Muscle layer of colon (tissue), 2 donors: ENCODE data around the gene DNASE1L1.
A peak's percentile ranks its signal among the peaks of the same experiment; 100 is the strongest.

Experiments
- H3K27ac ChIP-seq: one replicate; pipeline ENCODE4 v1.7.0; 2013; ENCODE audit warnings: low read depth, mild to moderate bottlenecking, low read length, moderate library complexity
- H3K27me3 ChIP-seq, 2 donors: one replicate each; pipeline ENCODE4 v1.7.0; 2013; ENCODE audit warnings: low read length in 2 of 2, mild to moderate bottlenecking in 2 of 2; ENCODE audit not compliant: insufficient read depth in 2 of 2, control insufficient read depth in 1 of 2
- H3K36me3 ChIP-seq: one replicate; pipeline ENCODE4 v1.7.0; 2013; ENCODE audit warnings: mild to moderate bottlenecking, low read length; ENCODE audit not compliant: insufficient read depth
- H3K4me1 ChIP-seq: one replicate; pipeline ENCODE4 v1.7.0; 2013; ENCODE audit warnings: mild to moderate bottlenecking, low read length; ENCODE audit not compliant: insufficient read depth
- H3K4me3 ChIP-seq, 2 donors: one replicate each; pipeline ENCODE4 v1.7.0; 2013; ENCODE audit warnings: low read length in 2 of 2, low read depth in 1 of 2, mild to moderate bottlenecking in 1 of 2, moderate library complexity in 1 of 2
- H3K9ac ChIP-seq: one replicate; pipeline ENCODE4 v1.7.0; 2013; ENCODE audit warnings: low read length
- H3K9me3 ChIP-seq: one replicate; pipeline ENCODE4 v1.7.0; 2013; ENCODE audit warnings: mild to moderate bottlenecking, low read length
- donor health status: abdominal sarcoma.
- donor health status: Adenocarcinoma of cecum.

Gene DNASE1L1

DNA sequence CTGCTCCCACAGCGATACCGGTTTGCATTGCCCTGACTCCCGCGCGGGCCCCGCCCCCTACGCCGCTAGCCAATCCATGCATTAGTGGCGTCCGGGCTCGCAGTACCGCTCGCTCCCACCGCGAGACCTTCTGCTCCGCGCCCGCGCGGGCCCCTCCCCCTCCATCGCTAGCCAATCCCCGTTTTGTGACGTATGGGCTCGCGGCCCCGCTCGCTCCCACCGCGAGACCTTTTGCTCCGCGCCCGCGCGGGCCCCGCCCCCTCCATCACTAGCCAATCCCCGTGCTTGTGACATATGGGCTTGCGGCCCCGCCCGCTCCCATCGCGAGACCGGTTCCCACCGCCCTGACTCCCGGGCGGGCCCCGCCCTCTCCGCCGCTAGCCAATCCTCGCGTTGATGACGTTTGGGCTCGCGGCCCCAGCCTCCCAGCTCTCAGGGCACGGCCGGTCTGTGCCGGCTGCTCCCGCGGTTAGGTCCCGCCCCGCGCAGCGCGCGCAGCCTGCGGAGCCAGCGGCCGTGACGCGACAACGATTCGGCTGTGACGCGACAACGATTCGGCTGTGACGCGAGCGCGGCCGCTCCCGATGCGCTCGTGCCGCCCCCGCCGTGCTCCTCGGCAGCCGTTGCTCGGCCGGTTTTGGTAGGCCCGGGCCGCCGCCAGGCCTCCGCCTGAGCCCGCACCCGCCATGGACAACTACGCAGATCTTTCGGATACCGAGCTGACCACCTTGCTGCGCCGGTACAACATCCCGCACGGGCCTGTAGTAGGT is 30.1 kb downstream of the DNASE1L1 start, which contains the start of gene EMD:
TSS of gene EMD (plus strand) at position 497 of the 770 bp plus-strand sequence. CDS start at position 687, 190 bp downstream.
- Histone ChIP-seq H3K27me3 (no peaks in the 10 kb centered on the region), H3K9me3 (no peaks in the 10 kb centered on the region), H3K4me3 (peak within 1 kb of the TSS; percentile 60 to 75), H3K36me3 (no peaks in the 10 kb centered on the region), H3K9ac (peak within 1 kb of the TSS; percentile 88), H3K27ac (peak within 1 kb of the TSS; percentile 73), H3K4me1 (peaks cover 18% of the 10 kb centered on the region)

DNA sequence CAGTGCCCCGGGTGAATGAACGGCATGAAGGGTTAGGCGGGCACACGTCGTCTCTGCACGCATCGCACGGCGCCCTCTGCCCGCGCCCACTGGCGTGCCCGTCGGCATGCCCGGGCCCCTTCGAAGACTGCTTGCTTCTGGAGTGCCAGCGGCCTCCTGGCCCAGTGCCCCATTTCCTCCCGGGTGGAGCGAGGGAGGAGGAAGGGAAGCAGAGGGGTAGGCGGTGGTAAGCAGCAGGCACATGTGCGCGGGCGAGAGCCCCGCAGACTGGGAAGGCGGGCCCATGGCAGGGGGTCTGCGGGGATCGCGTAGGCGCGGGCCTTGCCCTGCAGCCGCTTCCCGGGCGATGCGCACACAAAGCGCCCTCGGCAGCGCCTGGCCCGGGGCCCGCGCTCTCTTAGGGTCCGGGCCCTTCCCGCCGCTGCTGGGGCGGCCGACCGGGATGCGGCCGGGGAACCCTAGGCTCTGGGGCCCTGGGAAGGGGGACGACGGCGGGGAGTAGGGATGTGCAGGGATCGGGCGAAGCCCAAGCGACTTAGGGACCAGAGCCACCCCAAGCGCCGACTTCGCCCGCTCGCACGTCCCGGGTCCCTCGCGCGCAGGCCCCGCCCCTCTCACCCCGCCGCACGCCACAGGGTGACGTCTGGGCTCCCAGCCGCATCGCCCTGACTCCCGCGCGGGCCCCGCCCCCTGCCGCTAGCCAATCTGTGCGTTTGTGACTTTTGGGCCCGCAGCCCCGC is 30.8 kb downstream of the DNASE1L1 start:
- Histone ChIP-seq H3K9me3 (no peaks in the 10 kb centered on the region), H3K4me1 (peaks cover 13% of the 10 kb centered on the region), H3K36me3 (no peaks in the 10 kb centered on the region), H3K27ac (peak overlapping the region; percentile 73), H3K4me3 (peak overlapping the region in 1 of 2 donors; percentile 42), H3K27me3 (no peaks in the 10 kb centered on the region), H3K9ac (no peak overlapping the region)

DNA sequence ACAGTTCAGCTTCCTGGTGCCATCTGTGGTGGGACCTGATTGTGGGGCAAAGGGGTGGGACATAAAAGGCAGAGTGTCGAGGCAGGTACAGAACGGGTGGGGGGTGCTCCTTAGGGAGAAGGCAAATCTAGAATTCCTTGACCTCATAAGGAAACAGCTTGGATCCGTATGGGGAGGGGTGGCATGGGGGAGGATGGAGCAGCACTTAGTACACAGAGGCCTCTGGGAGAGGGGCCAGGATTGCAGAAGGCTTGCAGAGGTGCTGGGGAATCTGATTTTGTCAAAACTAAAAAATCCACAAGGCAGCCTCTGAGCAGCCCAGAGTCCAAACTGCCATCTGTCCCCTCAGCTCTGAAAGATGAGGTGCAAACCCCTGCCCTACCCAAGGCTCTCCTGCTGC is 32.3 kb downstream of the DNASE1L1 start:
- peak overlapping the region; percentile 73 for H3K27ac ChIP-seq
- no peaks in the 10 kb centered on the region for H3K9me3 ChIP-seq
- H3K9ac ChIP-seq = peak overlapping the region; percentile 39
- peaks cover 0 to 4% of the 10 kb centered on the region in 2 donors for H3K27me3 ChIP-seq
- no peaks in the 10 kb centered on the region for H3K36me3 ChIP-seq
- H3K4me3 ChIP-seq = no peak overlapping the region
- peaks cover 13% of the 10 kb centered on the region for H3K4me1 ChIP-seq

DNA sequence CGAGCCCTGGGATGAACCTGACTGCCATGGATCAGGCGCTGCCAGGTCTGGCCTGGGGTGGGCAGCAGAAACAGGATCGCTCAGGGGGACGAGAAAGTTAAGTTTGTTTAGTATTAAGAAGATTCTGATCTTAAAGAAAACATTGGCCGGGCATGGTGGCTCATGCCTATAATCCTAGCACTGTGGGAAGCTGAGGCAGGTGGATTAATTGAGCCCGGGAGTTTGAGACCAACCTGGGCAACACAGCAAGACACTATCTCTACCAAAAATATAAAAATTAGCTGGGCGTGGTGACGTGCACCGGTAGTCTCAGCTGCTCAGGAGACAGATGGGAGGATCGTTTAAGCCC is 33.9 kb downstream of the DNASE1L1 start:
- H3K9ac ChIP-seq = peak overlapping the region; percentile 58

DNA sequence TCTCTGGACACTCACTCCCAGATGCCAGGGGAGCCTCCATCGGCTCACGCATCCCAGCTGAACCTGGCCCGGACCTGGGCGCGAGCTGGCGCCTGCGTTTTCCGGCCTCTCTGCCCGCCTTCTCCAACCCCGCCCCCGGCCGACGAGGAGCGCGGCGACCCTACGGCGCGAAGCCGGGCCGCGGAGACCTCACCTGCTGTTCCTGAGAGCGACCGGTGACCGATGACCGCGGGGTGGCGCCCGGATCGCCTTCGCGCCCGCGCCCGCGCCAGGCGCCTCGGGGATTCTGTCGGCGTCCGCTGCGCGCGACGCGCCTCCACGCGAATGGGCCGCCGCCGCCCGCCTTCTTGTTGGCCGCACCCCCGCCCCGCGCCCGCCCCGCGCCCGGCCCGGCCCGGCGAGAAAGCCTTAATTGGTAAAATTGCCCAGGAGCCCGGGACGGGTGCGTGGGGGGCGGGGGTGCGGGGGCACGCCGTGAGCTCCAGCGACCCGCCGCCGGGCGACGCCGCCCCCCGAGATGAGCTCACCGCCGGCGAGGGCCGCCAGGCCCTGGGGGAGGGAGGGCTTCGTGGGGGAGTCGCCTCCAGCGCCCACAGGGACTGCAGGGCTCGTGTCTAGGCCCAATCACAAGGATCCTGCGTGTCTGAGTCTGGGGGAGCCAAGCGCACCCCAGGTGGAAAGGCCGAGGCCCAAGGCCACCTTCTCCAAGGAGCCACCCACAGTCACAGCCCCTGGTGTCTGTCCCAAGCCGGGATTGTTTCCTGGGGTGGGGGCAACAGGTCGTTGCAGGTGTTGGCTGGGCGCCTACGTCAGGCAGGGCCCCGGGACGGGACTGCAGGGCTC is 34.5 kb downstream of the DNASE1L1 start, which contains the start of gene FLNA:
TSS of gene FLNA (minus strand) at position 322 of the 843 bp plus-strand sequence. CDS start 3,389 bp downstream, outside the sequence.
- Histone ChIP-seq H3K4me1 (peaks cover 5% of the 10 kb centered on the region), H3K9me3 (no peaks in the 10 kb centered on the region), H3K27me3 (peaks cover 0 to 4% of the 10 kb centered on the region in 2 donors), H3K9ac (peak within 1 kb of the TSS; percentile 96), H3K4me3 (peak within 1 kb of the TSS; percentile 83), H3K27ac (peak within 1 kb of the TSS; percentile 89), H3K36me3 (peaks cover 5% of the 10 kb centered on the region)

More for the DNA sequence above, 33.9 kb downstream of the DNASE1L1 start:
- Histone ChIP-seq H3K9me3 (no peaks in the 10 kb centered on the region), H3K36me3 (peaks cover 1% of the 10 kb centered on the region), H3K27ac (peak overlapping the region; percentile 80), H3K4me3 (peak overlapping the region; percentile 35 to 38), H3K27me3 (peaks cover 0 to 4% of the 10 kb centered on the region in 2 donors), H3K4me1 (peaks cover 5% of the 10 kb centered on the region)

DNA sequence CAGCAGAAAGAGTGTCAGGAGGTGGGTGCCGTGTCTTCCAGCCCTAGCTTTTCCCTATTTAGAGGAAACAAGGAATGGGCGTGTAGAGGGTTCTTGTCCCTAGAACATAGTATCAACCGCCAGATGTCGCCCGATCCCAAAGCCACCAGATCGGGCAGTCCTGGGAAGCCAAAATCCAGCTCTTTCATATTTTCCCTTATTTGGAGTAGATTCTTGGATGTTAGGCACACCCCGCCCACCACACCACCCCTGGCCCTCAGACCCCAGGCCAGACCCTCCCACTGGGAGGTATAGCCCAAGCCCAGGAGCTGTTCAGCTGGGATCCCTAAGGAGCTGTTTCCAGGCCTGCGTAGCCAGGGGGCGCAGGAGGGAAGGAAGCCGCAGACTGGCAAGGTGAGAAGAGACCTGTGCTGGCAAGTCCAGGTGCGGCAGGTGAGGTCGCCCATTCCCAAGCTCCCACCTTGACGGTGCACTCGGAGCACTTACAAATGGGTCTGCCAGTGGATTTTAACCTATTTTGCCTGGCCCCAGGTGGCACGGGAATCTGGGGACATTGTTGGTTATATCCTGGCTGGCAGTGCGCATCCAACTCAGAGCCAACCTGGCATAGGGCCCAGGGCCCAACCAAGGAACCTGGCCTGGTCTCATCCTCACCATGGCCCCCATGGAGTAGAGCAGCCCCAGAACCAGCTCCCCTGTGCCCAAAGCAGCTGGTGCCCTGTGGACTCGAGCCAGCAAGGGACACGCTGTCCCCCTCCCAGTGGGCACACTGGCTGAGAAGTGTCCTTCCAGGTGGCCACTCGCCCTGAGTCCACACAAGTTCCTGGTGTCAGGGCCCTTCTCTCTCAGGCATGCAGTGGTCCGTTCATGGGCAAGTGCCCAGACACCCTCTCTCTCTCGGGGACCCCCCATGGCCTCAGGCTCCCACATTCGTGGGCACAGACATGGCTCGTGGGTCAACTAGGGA is 35.4 kb downstream of the DNASE1L1 start:
- H3K27me3 ChIP-seq = peaks cover 0 to 4% of the 10 kb centered on the region in 2 donors
- peaks cover 5% of the 10 kb centered on the region for H3K4me1 ChIP-seq
- peak overlapping the region; percentile 89 for H3K27ac ChIP-seq
- H3K9me3 ChIP-seq = no peaks in the 10 kb centered on the region
- peaks cover 5% of the 10 kb centered on the region for H3K36me3 ChIP-seq
- H3K9ac ChIP-seq = peak overlapping the region; percentile 96
- H3K4me3 ChIP-seq = peak overlapping the region; percentile 83

DNA sequence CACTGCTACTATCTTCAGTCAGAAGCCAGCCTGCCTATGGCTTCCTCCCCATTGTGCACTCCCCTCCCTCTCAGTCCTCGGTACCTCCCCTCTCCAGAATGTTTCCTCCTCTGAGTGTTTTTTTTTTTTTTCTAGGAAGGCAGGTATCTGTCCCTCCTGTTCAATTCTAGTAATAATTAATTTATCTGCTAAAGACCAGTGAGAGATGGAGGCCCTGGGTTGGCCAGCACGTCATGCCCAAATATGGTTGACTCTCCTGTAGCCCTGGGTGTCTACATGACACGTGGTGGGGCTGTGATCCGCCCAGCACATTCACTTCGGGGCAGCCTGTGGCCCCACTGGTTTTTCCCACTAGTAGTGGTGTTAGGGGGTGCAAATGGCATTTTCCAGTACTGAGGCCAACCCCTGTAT is 36.4 kb downstream of the DNASE1L1 start:
- Histone ChIP-seq H3K9ac (peak overlapping the region; percentile 96), H3K9me3 (no peaks in the 10 kb centered on the region), H3K27me3 (peaks cover 0 to 4% of the 10 kb centered on the region in 2 donors), H3K4me3 (peak overlapping the region; percentile 83), H3K27ac (peak overlapping the region; percentile 89), H3K4me1 (peaks cover 14% of the 10 kb centered on the region), H3K36me3 (peaks cover 12% of the 10 kb centered on the region)

DNA sequence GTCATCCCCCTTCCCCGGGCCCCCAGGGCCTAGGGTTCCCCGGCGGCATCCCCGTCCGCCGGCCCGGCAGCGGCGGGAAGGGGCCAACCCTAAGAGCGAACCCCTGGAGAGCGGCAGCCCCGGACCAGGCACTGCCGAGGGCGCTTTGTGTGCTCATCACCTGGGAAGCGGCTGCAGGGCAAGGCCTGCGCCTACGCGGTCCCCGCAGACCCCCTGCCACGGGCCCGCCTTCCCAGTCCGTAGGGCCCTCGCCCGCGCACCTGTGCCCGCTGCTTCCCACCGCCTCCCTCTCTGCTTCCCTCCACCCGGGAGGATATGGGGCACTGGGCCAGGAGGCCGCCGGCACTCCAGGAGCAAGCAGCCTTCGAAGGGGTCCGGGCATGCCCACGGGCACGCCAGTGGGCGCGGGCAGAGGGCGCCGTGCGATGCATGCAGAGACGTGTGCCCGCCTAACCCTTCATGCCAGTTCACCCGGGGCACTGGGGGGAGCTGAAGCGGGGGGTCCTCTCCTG is 37.2 kb downstream of the DNASE1L1 start:
- H3K27me3 ChIP-seq = peaks cover 0 to 4% of the 10 kb centered on the region in 2 donors
- H3K27ac ChIP-seq = peak overlapping the region; percentile 89
- no peaks in the 10 kb centered on the region for H3K9me3 ChIP-seq
- H3K4me3 ChIP-seq = peak overlapping the region; percentile 83
- H3K36me3 ChIP-seq = peaks cover 20% of the 10 kb centered on the region
- peaks cover 22% of the 10 kb centered on the region for H3K4me1 ChIP-seq
- peak overlapping the region; percentile 96 for H3K9ac ChIP-seq

DNA sequence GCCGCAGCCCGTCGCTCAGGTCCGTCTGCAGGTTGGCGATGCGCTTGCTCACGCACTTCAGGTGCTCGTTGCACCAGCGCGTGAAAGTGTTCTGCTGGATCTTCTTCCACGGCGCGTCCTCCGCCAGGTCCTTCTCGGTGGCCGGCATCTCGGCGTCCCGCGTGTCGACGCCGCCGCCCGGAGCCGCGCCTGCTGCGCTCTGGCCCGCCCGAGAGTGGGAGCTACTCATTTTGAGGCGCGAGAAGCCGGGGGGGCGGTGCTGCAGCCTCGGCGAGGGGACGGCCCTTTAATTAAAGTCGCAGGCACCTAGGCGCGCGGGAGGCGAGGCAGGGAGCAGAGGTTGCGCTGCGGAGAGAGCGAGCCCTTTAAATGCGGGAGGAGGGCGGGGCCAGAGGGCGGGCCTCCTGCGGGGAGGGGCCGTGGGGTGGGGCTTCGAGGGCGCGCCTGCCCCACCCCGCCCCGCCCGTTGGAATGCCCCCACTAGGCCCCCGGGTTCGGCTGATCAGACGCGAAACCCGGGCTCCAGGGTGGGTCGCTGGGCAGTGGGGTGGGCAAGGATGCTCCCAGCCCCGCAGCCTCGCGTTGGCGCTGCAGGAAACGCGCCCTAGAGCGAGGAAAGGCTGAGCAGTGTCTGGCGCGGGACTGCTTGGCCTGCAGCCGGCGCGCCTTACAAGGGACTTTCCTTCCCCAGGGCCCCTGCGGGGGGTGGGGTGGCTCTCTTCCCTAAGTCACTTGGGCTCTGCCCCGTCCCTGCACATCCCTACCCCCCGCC is 37.9 kb downstream of the DNASE1L1 start:
- H3K36me3 ChIP-seq = peaks cover 26% of the 10 kb centered on the region

More for the DNA sequence above, 37.9 kb downstream of the DNASE1L1 start:
- Histone ChIP-seq H3K9me3 (no peaks in the 10 kb centered on the region), H3K9ac (peak overlapping the region; percentile 96), H3K27me3 (peaks cover 0 to 4% of the 10 kb centered on the region in 2 donors), H3K27ac (peak overlapping the region; percentile 89), H3K4me3 (peak overlapping the region; percentile 60 to 83), H3K4me1 (peaks cover 23% of the 10 kb centered on the region)
